SK-N-SH treated with all-trans-retinoic acid at 6 μM for 48 hours (cell line): ENCODE results near the gene PEPD.

Source experiments
- ATAC-seq: fragments of 200-7000 bp; cut with Tn5 transposase; 3 replicates; pipeline ENCODE4 v1.9.1; 2020; ENCODE audit warnings: mild to moderate bottlenecking, moderate library complexity
- ARNTL ChIP-seq: fragments of 450-650 bp; formaldehyde crosslinking; IDR thresholded peaks from 2 replicates; pipeline ENCODE4 v1.5.0; 2020; ENCODE audit warnings: low read depth, mild to moderate bottlenecking, moderate library complexity, borderline replicate concordance
- BACH2 ChIP-seq: fragments of 250-450 bp; sonication (Bioruptor Pico); IDR thresholded peaks from 2 replicates; pipeline ENCODE4 v1.9.0; 2021; ENCODE audit warnings: mild to moderate bottlenecking, borderline replicate concordance
- CREB5 ChIP-seq: fragments of 250-450 bp; sonication (Bioruptor Pico); IDR thresholded peaks from 2 replicates; pipeline ENCODE4 v1.5.1; 2020; ENCODE audit warnings: low read depth, mild to moderate bottlenecking, moderate library complexity
- CSDC2 ChIP-seq: fragments of 250-450 bp; sonication (Bioruptor Pico); IDR thresholded peaks from 2 replicates; pipeline ENCODE4 v1.5.0; 2020; ENCODE audit warnings: mild to moderate bottlenecking, moderate library complexity
- CSRNP3 ChIP-seq: fragments of 250-450 bp; sonication (Bioruptor Pico); IDR thresholded peaks from 2 replicates; pipeline ENCODE4 v1.5.1; 2021; ENCODE audit warnings: mild to moderate bottlenecking, moderate library complexity
- GLIS3 ChIP-seq: fragments of 250-450 bp; sonication (Bioruptor Pico); IDR thresholded peaks from 2 replicates; pipeline ENCODE4 v1.5.0; 2020; ENCODE audit warnings: mild to moderate bottlenecking, moderate library complexity
- ISL1 ChIP-seq: fragments of 250-450 bp; sonication (Bioruptor Pico); IDR thresholded peaks from 2 replicates; pipeline ENCODE4 v2.1.2; 2022; ENCODE audit warnings: mild to moderate bottlenecking, moderate library complexity
- OSR1 ChIP-seq: fragments of 250-450 bp; sonication (Bioruptor Pico); IDR thresholded peaks from 2 replicates; pipeline ENCODE4 v1.8.0; 2022; ENCODE audit warnings: moderate library complexity, mild to moderate bottlenecking, inconsistent platforms
- PATZ1 ChIP-seq: fragments of 250-450 bp; sonication (Bioruptor Pico); IDR thresholded peaks from 2 replicates; pipeline ENCODE4 v1.8.0; 2020; ENCODE audit warnings: mild to moderate bottlenecking, moderate library complexity, borderline replicate concordance
- POU6F1 ChIP-seq: fragments of 250-450 bp; sonication (Bioruptor Pico); IDR thresholded peaks from 2 replicates; pipeline ENCODE4 v1.8.0; 2021; ENCODE audit warnings: low read depth, mild to moderate bottlenecking, moderate library complexity, borderline replicate concordance
- PPARA ChIP-seq: fragments of 250-450 bp; sonication (Bioruptor Pico); IDR thresholded peaks from 2 replicates; pipeline ENCODE4 v1.5.0; 2020; ENCODE audit warnings: mild to moderate bottlenecking, borderline replicate concordance
- RARB ChIP-seq: fragments of 250-450 bp; sonication (Bioruptor Pico); IDR thresholded peaks from 2 replicates; pipeline ENCODE4 v1.8.0; 2021; ENCODE audit warnings: mild to moderate bottlenecking, moderate library complexity
- TCF4 ChIP-seq: fragments of 250-450 bp; sonication (Bioruptor Pico); IDR thresholded peaks from 2 replicates; pipeline ENCODE4 v1.8.0; 2021; ENCODE audit warnings: mild to moderate bottlenecking, moderate library complexity, borderline replicate concordance
- TOX ChIP-seq: fragments of 250-450 bp; sonication (Bioruptor Pico); IDR thresholded peaks from 2 replicates; pipeline ENCODE4 v1.8.0; 2021; ENCODE audit warnings: mild to moderate bottlenecking, moderate library complexity, borderline replicate concordance
- TSHZ2 ChIP-seq: fragments of 250-450 bp; sonication (Bioruptor Pico); IDR thresholded peaks from 2 replicates; pipeline ENCODE4 v1.5.0; 2020; ENCODE audit warnings: mild to moderate bottlenecking, moderate library complexity
- ZC3H10 ChIP-seq: fragments of 250-450 bp; sonication (Bioruptor Pico); IDR thresholded peaks from 2 replicates; pipeline ENCODE4 v1.5.1; 2021; ENCODE audit warnings: mild to moderate bottlenecking, moderate library complexity
- ZFP3 ChIP-seq: fragments of 250-450 bp; sonication (Bioruptor Pico); IDR thresholded peaks from 2 replicates; pipeline ENCODE4 v1.5.0; 2020; ENCODE audit warnings: mild to moderate bottlenecking, moderate library complexity
- ZNF565 ChIP-seq: fragments of 450-650 bp; formaldehyde crosslinking; conservative IDR thresholded peaks from 2 replicates; pipeline ENCODE4 v1.5.0; 2020; ENCODE audit warnings: low read depth, mild to moderate bottlenecking, moderate library complexity
- ZNF70 ChIP-seq: fragments of 450-650 bp; formaldehyde crosslinking; IDR thresholded peaks from 2 replicates; pipeline ENCODE4 v1.5.0; 2020; ENCODE audit warnings: mild to moderate bottlenecking, moderate library complexity
- ZNF8 ChIP-seq: fragments of 450-650 bp; formaldehyde crosslinking; IDR thresholded peaks from 2 replicates; pipeline ENCODE4 v1.5.0; 2020; ENCODE audit warnings: mild to moderate bottlenecking, moderate library complexity

The PEPD gene

GRCh38 chr19:33512021-33512420 lies 9.6 kb downstream of the PEPD start:
- TF ChIP-seq ISL1 (no peak), ZC3H10 (CRISPR knock-in tag) (no peak), ZFP3 (CRISPR knock-in tag) (no peak), TOX (CRISPR knock-in tag) (no peak), ZNF565 (CRISPR knock-in tag) (no peak), RARB (CRISPR knock-in tag) (no peak), ZNF70 (CRISPR knock-in tag) (no peak), TCF4 (CRISPR knock-in tag) (no peak), ZNF8 (CRISPR knock-in tag) (no peak), GLIS3 (CRISPR knock-in tag) (no peak), OSR1 (CRISPR knock-in tag) (no peak), POU6F1 (CRISPR knock-in tag) (no peak), CSRNP3 (CRISPR knock-in tag) (no peak)
- ATAC-seq = no peak

GRCh38 chr19:33511346-33511745 lies 10.2 kb downstream of the PEPD start:
- no peak for ATAC-seq
- TF ChIP-seq TSHZ2 (CRISPR knock-in tag) = no peak
- TF ChIP-seq ISL1 = no peak
- no peak for TF ChIP-seq PATZ1
- TF ChIP-seq GLIS3 (CRISPR knock-in tag) = no peak
- no peak for TF ChIP-seq CSDC2 (CRISPR knock-in tag)

- ATAC-seq = no peak
- TF ChIP-seq TCF4 (CRISPR knock-in tag) = no peak
- TF ChIP-seq PPARA (CRISPR knock-in tag) = no peak
- TF ChIP-seq ZFP3 (CRISPR knock-in tag) = no peak
- TF ChIP-seq, all 23 proteins: peak for 0
These were observed 11.0 kb downstream of the PEPD start for GRCh38 chr19:33510462-33511194.

GRCh38 chr19:33509774-33510173 lies 11.8 kb downstream of the PEPD start:
- no peak for TF ChIP-seq CREB5 (CRISPR knock-in tag)
- no peak for TF ChIP-seq CSDC2 (CRISPR knock-in tag)
- TF ChIP-seq BACH2 (CRISPR knock-in tag) = no peak
- TF ChIP-seq CSRNP3 (CRISPR knock-in tag) = no peak
- TF ChIP-seq ISL1 = no peak
- TF ChIP-seq TCF4 (CRISPR knock-in tag) = no peak
- TF ChIP-seq ZNF565 (CRISPR knock-in tag) = no peak
- TF ChIP-seq ARNTL (CRISPR knock-in tag) = no peak
- no peak for TF ChIP-seq ZNF70 (CRISPR knock-in tag)

More at GRCh38 chr19:33509774-33510173, 11.8 kb downstream of the PEPD start:
- ATAC-seq = no peak
